PFSK-1 (cell line): ENCODE results near the gene SLC19A2.

Experiments used
- FOXP2 ChIP-seq: optimal IDR thresholded peaks from 2 replicates; pipeline ENCODE3; 2011; ENCODE audit warnings: borderline replicate concordance, control low read depth, inconsistent platforms; ENCODE audit not compliant: insufficient read depth; ENCODE audit errors: extremely low read length, extremely low read depth
- POLR2AphosphoS5 ChIP-seq: IDR thresholded peaks from 2 replicates; pipeline ENCODE4 v1.6.1; 2012; ENCODE audit warnings: low read depth, mild to moderate bottlenecking, control low read depth, low read length, moderate library complexity
- SIN3A ChIP-seq: IDR thresholded peaks from 2 replicates; pipeline ENCODE4 v1.6.1; 2012; ENCODE audit warnings: mild to moderate bottlenecking, low read length, moderate library complexity, borderline replicate concordance; ENCODE audit not compliant: insufficient read depth
- TAF1 ChIP-seq: IDR thresholded peaks from 2 replicates; pipeline ENCODE4 v1.6.1; 2012; ENCODE audit warnings: low read length, control low read depth, borderline replicate concordance; ENCODE audit not compliant: insufficient read depth
- TF ChIP-seq, protein P1 (sequence below), 2 experiments: IDR thresholded peaks; 2 replicates each; pipeline versions ENCODE4 v1.6.1 to v1.8.0; 2011 to 2012; ENCODE audit warnings: low read depth in 2 of 2, low read length in 2 of 2, control low read depth in 1 of 2, inconsistent platforms in 1 of 2, mild to moderate bottlenecking in 1 of 2, moderate library complexity in 1 of 2; ENCODE audit not compliant: insufficient read depth in 1 of 2

DNA sequence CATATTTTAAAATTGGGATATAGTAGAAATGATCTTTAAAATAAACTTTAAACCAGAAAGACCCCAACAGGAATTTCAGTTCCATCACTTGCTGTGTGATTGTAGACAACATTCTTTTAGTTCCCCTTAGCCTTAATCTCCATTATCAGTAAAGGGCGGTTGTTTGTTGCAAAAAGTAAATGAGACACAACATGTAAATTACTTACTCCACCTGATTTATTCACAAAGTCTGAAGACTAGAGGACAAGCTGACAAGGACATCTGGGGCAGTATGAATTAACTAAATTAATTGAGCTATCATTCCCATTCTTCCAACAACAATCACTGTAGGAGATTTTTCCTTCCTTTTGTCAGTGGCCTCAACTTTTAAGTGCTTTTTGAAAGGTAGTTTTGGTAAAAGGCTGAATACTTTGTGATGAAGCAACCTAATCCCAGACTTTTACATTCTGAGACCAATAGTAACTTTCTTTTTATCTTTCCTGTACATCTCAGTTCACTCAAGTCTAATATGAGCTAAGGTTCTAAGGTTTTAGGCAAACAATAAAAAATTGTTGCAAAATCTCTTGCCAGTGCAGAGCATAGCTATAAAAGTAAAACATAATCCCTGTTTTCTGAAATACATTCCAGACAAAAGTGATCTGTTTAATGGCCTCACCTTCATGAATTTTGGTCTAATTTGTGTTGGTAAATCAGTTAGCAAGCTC, 6.2 kb downstream of the SLC19A2 start:
- no peak for TF ChIP-seq POLR2AphosphoS5
- TF ChIP-seq, protein P1, sequence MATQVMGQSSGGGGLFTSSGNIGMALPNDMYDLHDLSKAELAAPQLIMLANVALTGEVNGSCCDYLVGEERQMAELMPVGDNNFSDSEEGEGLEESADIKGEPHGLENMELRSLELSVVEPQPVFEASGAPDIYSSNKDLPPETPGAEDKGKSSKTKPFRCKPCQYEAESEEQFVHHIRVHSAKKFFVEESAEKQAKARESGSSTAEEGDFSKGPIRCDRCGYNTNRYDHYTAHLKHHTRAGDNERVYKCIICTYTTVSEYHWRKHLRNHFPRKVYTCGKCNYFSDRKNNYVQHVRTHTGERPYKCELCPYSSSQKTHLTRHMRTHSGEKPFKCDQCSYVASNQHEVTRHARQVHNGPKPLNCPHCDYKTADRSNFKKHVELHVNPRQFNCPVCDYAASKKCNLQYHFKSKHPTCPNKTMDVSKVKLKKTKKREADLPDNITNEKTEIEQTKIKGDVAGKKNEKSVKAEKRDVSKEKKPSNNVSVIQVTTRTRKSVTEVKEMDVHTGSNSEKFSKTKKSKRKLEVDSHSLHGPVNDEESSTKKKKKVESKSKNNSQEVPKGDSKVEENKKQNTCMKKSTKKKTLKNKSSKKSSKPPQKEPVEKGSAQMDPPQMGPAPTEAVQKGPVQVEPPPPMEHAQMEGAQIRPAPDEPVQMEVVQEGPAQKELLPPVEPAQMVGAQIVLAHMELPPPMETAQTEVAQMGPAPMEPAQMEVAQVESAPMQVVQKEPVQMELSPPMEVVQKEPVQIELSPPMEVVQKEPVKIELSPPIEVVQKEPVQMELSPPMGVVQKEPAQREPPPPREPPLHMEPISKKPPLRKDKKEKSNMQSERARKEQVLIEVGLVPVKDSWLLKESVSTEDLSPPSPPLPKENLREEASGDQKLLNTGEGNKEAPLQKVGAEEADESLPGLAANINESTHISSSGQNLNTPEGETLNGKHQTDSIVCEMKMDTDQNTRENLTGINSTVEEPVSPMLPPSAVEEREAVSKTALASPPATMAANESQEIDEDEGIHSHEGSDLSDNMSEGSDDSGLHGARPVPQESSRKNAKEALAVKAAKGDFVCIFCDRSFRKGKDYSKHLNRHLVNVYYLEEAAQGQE (IDR thresholded peaks at IDR 0.05; ENCODE audit: insufficient read depth in 1 of 2, low read depth in 2 of 2, low read length in 2 of 2), result no peak
- TF ChIP-seq TAF1, result no peak
- no peak for TF ChIP-seq FOXP2
- TF ChIP-seq SIN3A, result no peak
